Small intestine (tissue), 16 donors: ENCODE measurements around the gene PAGE4. TPM values are rescaled to one million over a fixed set of nuclear protein-coding genes. Genes with fewer than 3 reads are reported as not detected.

Experiments
- DNase-seq, 2 donors: peaks; one replicate each; pipeline versions ENCODE4 v3.0.0 to v3.0.0-alpha.2; 2013
- FAIRE-seq: peaks from 2 replicates; lab custom pipeline; 2012; peaks lifted over from hg19 to GRCh38; lab: Jason Lieb, UNC
- H3K27ac ChIP-seq, 3 donors: one replicate each; pipeline ENCODE4 v1.5.1; 2013; ENCODE audit warnings: low read length in 2 of 3, mild to moderate bottlenecking in 2 of 3, control low read depth in 1 of 3, inconsistent platforms in 1 of 3, low read depth in 1 of 3, moderate library complexity in 1 of 3
- H3K27me3 ChIP-seq, 3 donors: one replicate each; pipeline ENCODE4 v1.6.1; 2013; ENCODE audit warnings: low read length in 3 of 3, inconsistent platforms in 1 of 3; ENCODE audit not compliant: control insufficient read depth in 3 of 3, insufficient read depth in 3 of 3
- H3K36me3 ChIP-seq, 3 donors: one replicate each; pipeline ENCODE4 v1.6.1; 2013; ENCODE audit warnings: low read length in 3 of 3, inconsistent platforms in 1 of 3, low read depth in 1 of 3, mild to moderate bottlenecking in 1 of 3, moderate library complexity in 1 of 3; ENCODE audit not compliant: control insufficient read depth in 3 of 3, insufficient read depth in 2 of 3
- H3K4me1 ChIP-seq, 3 donors: one replicate each; pipeline ENCODE4 v1.6.1; 2013; ENCODE audit warnings: low read length in 2 of 3, inconsistent platforms in 1 of 3, low read depth in 1 of 3, mild to moderate bottlenecking in 1 of 3, moderate library complexity in 1 of 3; ENCODE audit not compliant: control insufficient read depth in 3 of 3, insufficient read depth in 2 of 3
- H3K4me3 ChIP-seq, 3 donors: one replicate each; pipeline ENCODE4 v1.5.1; 2013; ENCODE audit warnings: low read length in 3 of 3, control low read depth in 1 of 3, inconsistent platforms in 1 of 3, low read depth in 1 of 3, mild to moderate bottlenecking in 1 of 3, moderate library complexity in 1 of 3
- H3K9me3 ChIP-seq, 2 donors: one replicate each; pipeline ENCODE4 v1.6.1; 2013; ENCODE audit warnings: low read depth in 1 of 2, low read length in 1 of 2; ENCODE audit not compliant: control insufficient read depth in 2 of 2, insufficient read depth in 1 of 2
- WGBS, 3 donors: extraction: QIAGEN DNeasy Blood & Tissue Kit; methylation state at CpG; one replicate each; pipeline ENCODE4 v1.1.7; 2013; 5-methylcytosine and 5-hydroxymethylcytosine counted together
- long read RNA-seq, 10 donors: transcript quantifications; one replicate each; lab custom pipeline, GENCODE V29; 2026
- polyA plus RNA-seq, 4 donors: library from polyadenylated mRNA; stranded (reverse) in 3 of 4; unstranded in 1 of 4; fragments of 200-250 nt in 3 of 4; fragments of 120-200 nt in 1 of 4; gene quantifications; one replicate each; pipeline versions ENCODE4 v1.2.1 to v1.2.3, GENCODE V29; 2013
- donor health status: healthy with polysubstance abuse.
- donor health status: control.
- donor health status: control.
- donor health status: Bipolar disorder and iron deficiency.
- donor health status: healthy.

PAGE4 gene, protein sequence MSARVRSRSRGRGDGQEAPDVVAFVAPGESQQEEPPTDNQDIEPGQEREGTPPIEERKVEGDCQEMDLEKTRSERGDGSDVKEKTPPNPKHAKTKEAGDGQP
- not detected for polyA plus RNA-seq
- long read RNA-seq, donor 1: 0 reads
- long read RNA-seq, donor 2: 0 reads
- long read RNA-seq, donor 3: 0 reads
- long read RNA-seq, donor 4: 0 reads
- long read RNA-seq, donor 5: 0 reads
- long read RNA-seq, donor 6: 0 reads
- long read RNA-seq, donor 7: 0 reads
- long read RNA-seq, donor 8: 0 reads
- long read RNA-seq, donor 9: 0 reads
- long read RNA-seq, donor 10: 0 reads

DNA sequence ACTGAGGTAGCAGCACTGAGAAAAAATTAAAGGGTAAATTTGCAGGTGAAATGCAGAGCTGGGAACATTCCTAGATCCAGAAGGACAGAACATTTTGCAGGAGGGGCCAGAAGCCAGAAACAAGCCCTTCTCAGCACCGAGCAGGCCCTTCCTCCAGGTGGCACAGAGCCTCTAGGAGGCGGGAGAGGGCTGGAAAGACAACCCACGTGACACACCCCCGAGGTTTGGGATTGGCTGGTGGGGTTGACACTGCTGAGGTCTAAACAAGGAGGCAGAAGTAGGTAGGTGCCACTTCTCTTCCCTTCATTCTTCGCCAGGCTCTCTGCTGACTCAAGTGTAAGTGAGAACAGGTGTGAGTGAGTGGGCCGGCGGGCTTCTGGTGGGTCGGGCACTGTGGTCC lies at the start of gene PAGE4:
TSS of gene PAGE4 (plus strand) at position 288 of the 400 bp plus-strand sequence. CDS start 1,126 bp downstream, outside the sequence.
- H3K36me3 ChIP-seq: no peaks in the 10 kb centered on the region
- 64 to 79% (median 67%) methylated on average over 5 to 8 of the region's 8 CpGs for WGBS, 3 donors
- no peak within 1 kb of the TSS for H3K27ac ChIP-seq

DNA sequence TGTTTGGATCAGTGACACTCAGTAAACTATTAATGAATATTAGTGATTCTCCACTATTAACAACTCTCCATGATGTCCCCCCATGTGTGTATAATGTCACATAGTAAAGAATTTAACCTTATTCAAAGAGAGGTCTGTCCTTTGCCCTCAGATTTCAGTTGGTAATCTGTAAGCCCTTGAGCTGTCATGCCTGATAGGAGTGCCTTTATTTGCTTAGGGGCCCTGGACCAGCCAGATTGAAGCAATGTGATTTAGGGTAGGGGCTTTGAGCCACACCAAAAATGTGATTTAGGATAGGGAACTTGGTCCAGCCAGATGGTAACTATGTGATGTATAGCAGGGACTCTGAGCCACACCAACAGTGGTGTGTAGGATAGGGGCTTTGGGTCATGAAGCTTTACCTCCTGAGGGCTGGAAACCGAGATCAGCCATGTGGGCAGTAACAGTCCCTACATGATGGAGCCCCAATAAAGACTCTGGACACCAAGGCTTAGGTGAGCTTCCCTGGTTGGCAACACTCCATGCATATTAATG lies 44.3 kb upstream of the PAGE4 start:
- H3K27ac ChIP-seq: no peak overlapping the region
- FAIRE-seq: no peak
- WGBS, 3 donors: 38 to 79% (median 57%) methylated on average over 1 of the region's 1 CpG

More for the DNA sequence above, at the start of gene PAGE4:
- Histone ChIP-seq H3K27me3 (no peaks in the 10 kb centered on the region), H3K9me3 (no peaks in the 10 kb centered on the region), H3K4me1 (no peaks in the 10 kb centered on the region), H3K4me3 (no peak within 1 kb of the TSS)
- FAIRE-seq (no peak), DNase-seq (no peak)

DNA sequence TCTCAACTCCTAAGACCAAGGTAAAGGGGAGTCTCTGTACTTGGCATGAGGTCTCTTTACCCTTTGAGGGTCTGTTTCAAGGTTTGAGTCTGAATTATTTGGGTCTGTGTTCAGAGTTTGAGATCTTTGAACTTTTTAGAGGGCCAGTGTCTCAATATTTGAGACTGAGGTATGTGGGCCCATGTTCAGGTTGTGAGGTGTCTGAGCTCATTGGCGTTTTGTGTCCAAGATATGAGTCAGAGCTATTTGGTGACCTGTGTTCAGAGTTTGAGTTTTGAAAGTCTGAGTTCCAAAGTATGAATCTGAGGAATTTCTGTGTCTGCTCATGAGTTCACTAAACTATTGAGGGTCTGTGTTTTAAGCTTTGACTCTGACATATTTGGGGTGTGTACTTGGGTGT lies 36.7 kb upstream of the PAGE4 start:
- Histone ChIP-seq H3K36me3 (no peaks in the 10 kb centered on the region), H3K4me3 (no peak overlapping the region), H3K9me3 (no peaks in the 10 kb centered on the region), H3K4me1 (no peaks in the 10 kb centered on the region), H3K27me3 (no peaks in the 10 kb centered on the region), H3K27ac (no peak overlapping the region)
- DNase-seq (no peak), FAIRE-seq (no peak)
- WGBS, 3 donors: 13 to 54% (median 27%) methylated on average over 1 of the region's 1 CpG

More for the DNA sequence above, 44.3 kb upstream of the PAGE4 start:
- H3K4me1 ChIP-seq: no peaks in the 10 kb centered on the region
- H3K27me3 ChIP-seq: no peaks in the 10 kb centered on the region
- no peak overlapping the region for H3K4me3 ChIP-seq
- no peak for DNase-seq
- no peaks in the 10 kb centered on the region for H3K36me3 ChIP-seq
- H3K9me3 ChIP-seq: no peaks in the 10 kb centered on the region

DNA sequence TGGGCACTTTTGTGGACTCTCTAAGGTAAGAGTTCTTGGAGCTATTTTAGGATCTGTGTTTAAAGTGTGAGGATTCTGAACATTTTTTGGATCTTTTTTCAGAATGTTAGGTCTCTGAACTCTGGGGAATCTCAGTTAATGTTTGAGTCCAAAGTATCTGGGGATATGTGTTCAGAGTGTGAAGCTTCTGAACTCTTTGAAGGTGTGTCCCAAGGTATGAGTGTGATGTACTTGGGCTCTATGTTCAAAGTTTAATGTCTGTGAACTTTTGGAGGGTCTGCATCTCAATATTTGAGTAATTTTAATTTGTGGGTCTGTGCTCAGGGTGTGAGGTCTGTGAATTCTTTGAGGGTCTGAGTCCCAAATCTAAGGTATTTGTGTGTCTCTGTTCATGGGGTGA lies 35.4 kb upstream of the PAGE4 start:
- Histone ChIP-seq H3K9me3 (no peaks in the 10 kb centered on the region), H3K36me3 (no peaks in the 10 kb centered on the region), H3K27ac (no peak overlapping the region), H3K27me3 (no peaks in the 10 kb centered on the region), H3K4me1 (no peaks in the 10 kb centered on the region), H3K4me3 (no peak overlapping the region)
- DNase-seq: no peak
- no peak for FAIRE-seq

DNA sequence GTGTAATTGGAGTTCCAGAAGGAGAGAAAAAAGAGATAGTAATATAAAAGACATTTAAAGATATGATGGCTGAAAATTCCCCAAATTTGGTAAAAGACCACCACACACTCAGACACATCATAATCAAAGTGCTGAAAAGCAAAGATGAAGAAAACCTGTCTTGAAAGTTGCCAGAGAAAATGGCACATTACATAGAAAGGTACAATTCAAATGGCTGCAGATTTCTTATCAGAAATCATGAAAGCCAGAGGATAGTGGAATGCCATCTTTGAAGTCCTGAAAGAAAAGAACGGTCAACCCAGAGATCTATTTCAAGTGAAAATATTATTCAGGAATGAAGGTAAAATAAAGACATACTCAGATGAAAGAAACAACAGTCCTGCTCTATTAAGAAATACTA lies 29.3 kb upstream of the PAGE4 start:
- Histone ChIP-seq H3K4me3 (no peak overlapping the region), H3K36me3 (no peaks in the 10 kb centered on the region), H3K27me3 (no peaks in the 10 kb centered on the region), H3K27ac (no peak overlapping the region), H3K4me1 (no peaks in the 10 kb centered on the region), H3K9me3 (no peaks in the 10 kb centered on the region)
- 83 to 92% (median 90%) methylated on average over 1 of the region's 1 CpG for WGBS, 3 donors
- FAIRE-seq: no peak
- DNase-seq: no peak

DNA sequence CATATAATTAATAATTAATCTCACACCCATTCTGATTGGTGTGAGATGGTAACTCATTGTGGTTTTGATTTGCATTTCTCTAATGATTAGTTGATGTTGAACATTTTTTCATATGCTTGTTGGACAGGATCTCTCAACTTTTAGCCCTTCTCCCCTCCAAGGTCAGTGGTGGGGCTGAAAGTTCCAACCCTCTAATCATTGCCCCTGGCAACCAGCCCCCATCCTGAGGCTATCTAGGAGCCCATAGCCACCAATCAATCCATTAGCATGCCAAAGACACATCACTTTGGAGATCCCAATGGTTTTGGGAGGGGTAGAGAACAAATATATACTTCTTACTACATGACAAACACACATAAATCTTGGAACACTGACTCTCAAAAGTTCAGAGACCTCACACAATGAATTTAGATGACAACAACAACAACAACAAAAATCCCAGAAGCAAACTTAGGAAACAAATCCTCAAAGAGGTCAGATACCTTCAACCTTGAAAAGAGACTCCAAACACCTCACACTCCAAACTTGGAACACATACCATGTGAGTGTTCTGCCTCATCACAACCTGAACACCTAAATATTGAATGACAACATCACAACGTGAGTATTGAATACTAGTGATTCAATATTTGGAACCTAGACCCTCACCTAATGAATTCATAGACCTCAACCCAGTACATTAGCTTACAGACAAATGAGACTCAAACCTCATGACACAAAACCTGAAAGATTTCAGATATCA lies 19.0 kb upstream of the PAGE4 start:
- Histone ChIP-seq H3K4me3 (no peak overlapping the region), H3K27me3 (no peaks in the 10 kb centered on the region), H3K4me1 (no peaks in the 10 kb centered on the region), H3K9me3 (no peaks in the 10 kb centered on the region), H3K27ac (no peak overlapping the region), H3K36me3 (no peaks in the 10 kb centered on the region)
- FAIRE-seq (no peak), DNase-seq (no peak)
- 38 to 83% (median 64%) methylated on average over 1 of the region's 1 CpG for WGBS, 3 donors

DNA sequence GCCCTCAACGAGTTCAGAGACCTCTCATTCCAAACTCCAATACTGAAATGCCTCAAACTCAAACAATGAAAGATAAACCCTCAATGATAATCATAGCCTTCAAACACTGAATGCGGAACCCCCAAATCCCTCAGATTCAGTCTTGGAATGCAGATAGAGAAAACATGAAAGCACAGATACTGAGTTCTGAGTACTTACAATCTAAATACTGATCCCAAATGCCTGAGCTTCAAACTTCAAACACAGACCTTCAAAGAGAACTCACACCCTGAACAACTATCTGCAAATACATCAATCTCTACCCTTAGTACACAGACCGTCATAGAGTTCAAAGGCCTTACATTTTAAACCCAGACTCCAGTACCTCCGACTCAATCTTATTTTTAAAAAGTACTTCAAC lies 16.9 kb upstream of the PAGE4 start:
- Histone ChIP-seq H3K27ac (no peak overlapping the region), H3K27me3 (no peaks in the 10 kb centered on the region), H3K9me3 (no peaks in the 10 kb centered on the region), H3K4me1 (no peaks in the 10 kb centered on the region), H3K4me3 (no peak overlapping the region), H3K36me3 (no peaks in the 10 kb centered on the region)
- FAIRE-seq (no peak), DNase-seq (no peak)
- 25 to 43% (median 43%) methylated on average over 4 of the region's 4 CpGs for WGBS, 3 donors

DNA sequence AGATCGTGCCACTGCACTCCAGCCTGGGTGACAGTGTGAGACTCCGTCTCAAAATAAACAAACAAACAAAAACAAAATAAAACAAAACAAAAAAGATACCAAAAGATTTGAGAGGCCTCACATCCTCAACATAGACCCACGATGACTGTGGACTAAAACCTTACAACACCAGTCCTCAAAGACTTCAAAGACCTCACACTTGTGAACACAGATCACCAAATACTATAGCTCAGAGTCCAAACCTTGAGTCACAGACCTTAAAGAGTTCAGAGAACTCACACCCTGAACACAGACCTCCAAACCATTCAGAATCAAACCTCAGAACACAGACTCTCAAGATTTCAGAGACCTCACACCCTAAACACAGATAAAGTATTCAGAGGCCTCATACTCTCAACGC lies 12.7 kb upstream of the PAGE4 start:
- FAIRE-seq (no peak), DNase-seq (no peak)
- Histone ChIP-seq H3K4me3 (no peak overlapping the region), H3K9me3 (no peaks in the 10 kb centered on the region), H3K4me1 (no peaks in the 10 kb centered on the region), H3K27ac (no peak overlapping the region), H3K36me3 (no peaks in the 10 kb centered on the region), H3K27me3 (no peaks in the 10 kb centered on the region)
- 74 to 86% (median 77%) methylated on average over 4 of the region's 4 CpGs for WGBS, 3 donors
